GM21737 (cell line): ENCODE data around the gene IFNGR1.
A peak's percentile ranks its signal among the peaks of the same experiment; 100 is the strongest.
"Not testable (repeated sequence)": the region's sequence is repeated elsewhere in the genome, so short reads cannot be mapped to it uniquely, and the experiment has no call there.

ENCODE experiments used
- ATAC-seq: cut with Tn5 transposase; IDR thresholded peaks from one replicate; pipeline ENCODE4 v1.9.1; 2021; ENCODE audit warnings: mild to moderate bottlenecking, moderate library complexity; ENCODE audit not compliant: unreplicated experiment

The IFNGR1 gene

GRCh38 chr6:137236581-137237355 is 17.6 kb upstream of the IFNGR1 start:
- no peak for ATAC-seq

GRCh38 chr6:137235686-137236085 is 16.5 kb upstream of the IFNGR1 start:
- ATAC-seq, result no peak

GRCh38 chr6:137233911-137234863 is 15.0 kb upstream of the IFNGR1 start:
- ATAC-seq, result peak; percentile 58

- ATAC-seq, result no peak
Measured at GRCh38 chr6:137231895-137232294, 12.7 kb upstream of the IFNGR1 start.

- ATAC-seq, result no peak
Measured at GRCh38 chr6:137230956-137231555, 11.9 kb upstream of the IFNGR1 start.

- no peak for ATAC-seq
Measured at GRCh38 chr6:137230547-137230946, 11.4 kb upstream of the IFNGR1 start.

- ATAC-seq, result no peak
Measured at GRCh38 chr6:137229075-137229759, 10.0 kb upstream of the IFNGR1 start.

- peak; percentile 34 for ATAC-seq
Measured at GRCh38 chr6:137227871-137228302, 8.7 kb upstream of the IFNGR1 start.

GRCh38 chr6:137226697-137227096 is 7.5 kb upstream of the IFNGR1 start:
- no peak for ATAC-seq

GRCh38 chr6:137224799-137225198 is 5.6 kb upstream of the IFNGR1 start:
- peak; percentile 49 for ATAC-seq

- ATAC-seq, result no peak
Measured at GRCh38 chr6:137223370-137224131, 4.4 kb upstream of the IFNGR1 start.

GRCh38 chr6:137222381-137222780 is 3.2 kb upstream of the IFNGR1 start:
- ATAC-seq, result no peak

- ATAC-seq, result no peak
Measured at GRCh38 chr6:137219664-137220252, 573 bp upstream of the IFNGR1 start.

GRCh38 chr6:137218473-137218916 is 690 bp downstream of the IFNGR1 start:
- ATAC-seq, result peak; percentile 37

- no peak for ATAC-seq
Measured at GRCh38 chr6:137217801-137218472, 1.2 kb downstream of the IFNGR1 start.

GRCh38 chr6:137216875-137217553 is 2.2 kb downstream of the IFNGR1 start:
- no peak for ATAC-seq

- ATAC-seq, result no peak
Measured at GRCh38 chr6:137216106-137216505, 3.1 kb downstream of the IFNGR1 start.

GRCh38 chr6:137215630-137216029 is 3.6 kb downstream of the IFNGR1 start:
- not testable (repeated sequence) for ATAC-seq
